ENCODE data around the gene CELA1. TPM values are rescaled to one million over a fixed set of nuclear protein-coding genes. Genes with fewer than 3 reads are reported as not detected.

The CELA1 gene
- not detected in 2 replicates for total RNA-seq (2014; rRNA removed)
- polyA plus RNA-seq (2012) = not detected

DNA sequence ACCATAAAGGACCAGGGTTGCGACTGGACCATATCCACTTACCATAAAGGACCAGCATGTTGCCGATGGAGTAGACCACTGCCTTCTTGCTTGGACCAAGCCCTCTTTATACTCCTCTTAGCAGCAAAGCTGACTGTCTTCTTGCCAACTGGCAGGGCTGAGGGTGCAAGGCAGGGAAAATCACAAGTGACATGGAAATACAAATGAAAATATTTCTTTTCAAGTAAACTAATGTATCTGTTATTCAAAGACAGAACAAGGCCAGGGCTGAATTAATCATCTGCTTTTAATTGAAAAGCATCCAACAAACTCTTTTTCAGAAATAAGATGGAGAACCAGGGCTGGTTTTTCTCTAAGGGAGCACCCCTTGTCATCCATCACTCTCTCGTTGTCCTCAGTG, at the start of gene CELA1:
CELA1 (minus strand) TSS at position 99 of the 400 bp plus-strand sequence; CDS start at position 58, 41 bp downstream.
- DNase-seq (ENCODE audit: low read depth) = no peak

DNA sequence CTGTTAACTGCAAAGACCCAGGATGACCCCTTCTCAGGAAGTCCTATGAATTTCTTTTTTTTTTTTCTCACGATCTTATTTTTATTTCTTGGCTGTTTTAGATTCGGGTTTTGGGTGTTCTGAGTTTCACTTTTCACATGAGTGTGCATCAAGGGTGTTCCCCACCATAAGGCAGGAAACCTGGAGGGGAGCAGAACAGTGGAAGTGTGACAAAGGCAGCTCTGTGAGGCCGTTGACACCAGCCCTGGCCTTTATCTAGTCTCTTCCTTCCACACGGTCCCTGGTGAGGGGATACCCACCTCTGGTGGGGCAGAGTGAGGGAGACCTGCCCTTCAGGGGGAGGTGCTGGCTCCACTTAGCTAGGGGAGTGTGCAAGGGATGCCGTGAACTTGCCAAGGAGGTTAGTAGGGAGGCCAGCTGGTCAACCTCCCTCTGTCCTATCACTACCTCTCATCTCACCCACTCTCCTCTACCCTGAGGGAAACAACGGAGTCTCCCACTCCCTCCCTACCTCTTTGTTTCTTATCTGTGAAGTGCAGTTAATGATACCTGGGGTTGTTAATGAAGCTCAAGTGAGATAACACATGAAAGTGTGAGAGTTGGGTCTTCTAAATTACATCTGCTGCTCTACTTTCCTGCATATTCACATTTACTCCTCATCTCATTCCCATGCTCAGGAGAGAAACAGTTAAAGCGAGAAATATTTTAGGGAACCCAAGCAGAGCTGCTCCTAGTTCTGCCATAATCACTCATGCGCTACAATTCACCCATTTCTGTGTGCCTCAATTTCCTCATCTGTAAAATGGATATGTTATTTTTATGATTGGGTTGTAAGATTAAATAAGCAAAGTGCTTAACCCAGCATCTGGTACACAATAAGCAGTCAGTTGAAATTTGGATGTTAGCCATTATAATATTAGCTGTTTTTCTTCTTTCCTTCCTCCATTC, 49.1 kb upstream of the CELA1 start:
- DNase-seq (ENCODE audit: low read depth) = no peak

- peak; percentile 74 for DNase-seq (ENCODE audit: low read depth)
These were observed 47.4 kb upstream of the CELA1 start for GRCh38 chr12:51393676-51394545.

- DNase-seq (ENCODE audit: low read depth) = no peak
These were observed 46.2 kb upstream of the CELA1 start for GRCh38 chr12:51392556-51393237.

DNA sequence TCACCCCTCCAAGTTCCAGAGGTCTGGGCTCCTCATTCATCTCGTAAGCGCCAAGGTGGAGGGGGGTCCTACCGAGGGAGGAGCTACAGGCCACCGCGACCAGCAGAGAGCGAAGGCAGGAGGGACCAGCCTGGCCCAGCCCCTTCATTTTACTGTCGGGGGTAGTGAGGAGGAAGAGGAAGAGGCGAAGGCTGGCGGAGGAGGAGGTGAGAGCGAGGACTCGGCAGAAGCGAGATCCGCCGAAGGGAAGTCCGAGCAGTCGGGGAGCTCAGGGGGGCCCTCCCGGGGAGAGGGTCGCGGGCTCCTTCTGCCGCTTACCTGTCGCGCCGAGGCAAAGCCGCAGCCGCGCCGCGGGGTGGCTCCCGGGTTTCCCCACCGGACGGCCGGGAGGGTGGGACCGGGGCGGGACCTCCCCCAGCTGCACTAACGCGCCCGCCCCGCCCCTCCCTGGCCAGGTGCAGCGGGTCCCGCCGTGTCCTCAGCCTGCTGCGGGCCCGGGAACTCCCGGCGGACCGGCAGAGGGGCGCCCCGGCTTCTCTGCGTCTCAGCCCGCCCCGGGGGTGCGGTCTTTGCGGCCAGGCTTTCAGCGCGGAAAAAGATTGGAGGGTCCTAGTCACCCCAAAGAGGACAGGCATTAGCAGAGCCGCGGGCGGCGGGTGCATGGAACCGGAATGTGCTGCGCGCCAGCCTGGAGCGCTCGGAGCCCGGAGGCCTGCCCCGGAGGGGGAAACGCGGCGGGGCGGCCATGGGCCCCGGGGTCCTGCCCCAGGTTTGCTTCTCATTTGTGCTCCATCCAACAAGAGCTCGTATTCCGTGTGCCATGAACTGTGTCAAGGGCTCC, 45.0 kb upstream of the CELA1 start, which contains the start of gene GALNT6:
GALNT6 (minus strand) TSS at position 124 of the 841 bp plus-strand sequence. CDS start 11,625 bp downstream, outside the sequence.
- DNase-seq (ENCODE audit: low read depth) = no peak

DNA sequence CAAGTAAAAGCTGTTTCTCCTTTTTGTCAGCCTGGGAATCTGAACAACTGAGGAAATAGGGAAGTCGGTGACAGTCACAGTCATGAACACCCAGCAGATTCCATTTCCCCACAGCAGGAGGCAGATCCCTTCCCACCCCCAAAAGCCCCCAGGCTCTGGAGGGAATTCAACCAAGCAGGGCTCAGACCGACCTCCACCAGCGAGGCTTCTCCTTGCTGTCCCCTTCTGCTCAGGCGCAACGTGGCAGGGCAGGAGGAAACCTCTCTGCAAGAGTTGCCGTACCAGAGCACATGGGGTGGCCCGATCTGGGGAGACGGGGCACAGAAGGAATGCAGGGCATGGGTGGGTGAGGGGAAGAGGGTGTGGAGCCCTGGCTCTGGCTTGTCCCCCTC, 44.4 kb upstream of the CELA1 start:
- no peak for DNase-seq (ENCODE audit: low read depth)

DNA sequence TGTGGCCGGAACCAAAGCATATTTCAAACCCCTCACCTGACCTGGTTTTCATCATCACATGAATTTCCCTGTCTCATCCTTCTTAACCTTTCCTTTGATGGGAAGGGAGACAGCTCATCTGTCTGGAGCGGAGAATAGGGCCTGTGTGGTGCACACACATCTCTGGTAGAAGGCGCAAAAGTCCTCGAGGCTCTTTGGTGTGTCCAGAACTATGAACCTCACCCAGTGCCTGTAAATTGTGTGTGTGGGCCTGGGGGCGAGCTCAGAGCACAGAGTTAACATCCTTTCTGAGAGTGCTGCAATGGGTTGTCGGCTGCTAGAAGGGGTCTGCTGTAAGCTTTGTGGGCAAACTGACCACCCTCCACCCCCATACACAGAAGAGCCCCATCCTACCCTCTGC, 44.0 kb upstream of the CELA1 start:
- no peak for DNase-seq (ENCODE audit: low read depth)

- DNase-seq (ENCODE audit: low read depth) = peak; percentile 46
These were observed 43.0 kb upstream of the CELA1 start for GRCh38 chr12:51389302-51389999.

DNA sequence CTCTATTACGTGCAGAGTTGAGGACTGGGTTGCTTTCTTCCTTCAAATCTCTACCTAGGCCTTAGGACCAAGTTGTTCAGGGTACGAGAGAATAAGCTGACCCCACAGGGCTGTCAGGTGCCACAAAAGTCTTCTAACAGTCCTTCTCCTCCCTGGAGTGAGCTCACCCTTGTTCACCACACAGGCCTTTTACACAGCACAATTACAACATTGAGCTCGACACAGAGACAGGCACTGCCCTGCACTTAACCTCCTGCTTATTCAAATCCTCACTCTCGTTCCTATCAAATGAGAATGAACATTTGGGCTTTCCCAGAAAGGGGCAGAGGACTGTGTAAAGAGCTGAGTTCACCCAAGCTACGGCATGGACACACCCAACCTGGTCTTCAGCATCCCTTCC, 42.4 kb upstream of the CELA1 start:
- no peak for DNase-seq (ENCODE audit: low read depth)

DNA sequence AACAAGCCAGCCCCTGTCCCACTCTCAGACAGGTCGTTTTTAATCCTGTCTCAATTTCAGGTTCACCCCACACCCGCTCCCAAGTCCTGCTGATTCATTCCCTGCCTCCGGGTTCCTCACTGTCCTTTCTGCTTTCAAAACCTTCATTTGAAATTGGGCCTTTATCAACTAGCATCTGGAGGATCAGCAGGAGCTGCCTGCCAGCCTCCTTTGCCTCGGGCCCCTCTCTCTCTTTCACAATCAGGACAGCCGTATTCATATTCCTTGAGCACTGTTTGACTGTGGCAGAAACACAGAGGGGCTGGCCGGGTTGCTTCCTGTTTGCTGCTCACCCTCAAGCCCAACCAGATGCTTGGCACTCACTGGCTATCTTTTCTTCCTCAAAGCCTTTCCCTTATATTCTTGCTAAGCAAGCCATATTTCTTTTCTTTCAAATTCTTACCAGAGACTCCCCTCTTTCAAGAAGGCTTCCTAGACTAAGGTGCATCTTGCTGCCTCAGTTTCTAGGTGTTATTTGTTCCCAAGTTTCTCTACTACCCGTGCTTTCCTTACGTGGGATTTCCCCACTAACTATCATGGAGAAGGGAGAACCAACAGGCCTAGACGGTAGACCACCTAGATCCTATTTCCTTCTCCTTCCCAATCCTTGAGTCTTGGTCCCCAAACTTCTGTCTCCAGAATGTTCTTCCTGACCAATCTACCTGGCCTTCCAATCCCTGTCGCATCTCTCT, 41.8 kb upstream of the CELA1 start:
- DNase-seq (ENCODE audit: low read depth) = no peak

DNA sequence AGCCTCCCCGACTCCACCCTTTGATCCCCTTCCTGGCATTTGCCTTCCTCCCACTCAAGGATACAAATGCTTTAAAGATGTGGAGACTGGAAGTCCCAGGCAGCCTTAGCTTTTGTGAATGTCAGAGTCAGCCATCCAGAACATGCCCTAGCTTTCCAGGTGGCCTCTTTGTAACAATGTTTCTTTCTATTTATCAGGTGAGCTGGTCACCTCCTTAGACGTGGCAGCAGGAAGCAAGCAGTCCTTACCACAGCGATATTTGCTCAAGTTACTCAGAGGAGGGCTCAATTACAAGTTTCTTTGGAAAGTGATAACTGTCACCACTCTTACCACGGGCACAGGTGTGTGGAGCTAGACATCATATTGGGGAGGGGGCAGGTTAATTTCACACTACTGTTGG, 39.9 kb upstream of the CELA1 start:
- DNase-seq (ENCODE audit: low read depth) = no peak

DNA sequence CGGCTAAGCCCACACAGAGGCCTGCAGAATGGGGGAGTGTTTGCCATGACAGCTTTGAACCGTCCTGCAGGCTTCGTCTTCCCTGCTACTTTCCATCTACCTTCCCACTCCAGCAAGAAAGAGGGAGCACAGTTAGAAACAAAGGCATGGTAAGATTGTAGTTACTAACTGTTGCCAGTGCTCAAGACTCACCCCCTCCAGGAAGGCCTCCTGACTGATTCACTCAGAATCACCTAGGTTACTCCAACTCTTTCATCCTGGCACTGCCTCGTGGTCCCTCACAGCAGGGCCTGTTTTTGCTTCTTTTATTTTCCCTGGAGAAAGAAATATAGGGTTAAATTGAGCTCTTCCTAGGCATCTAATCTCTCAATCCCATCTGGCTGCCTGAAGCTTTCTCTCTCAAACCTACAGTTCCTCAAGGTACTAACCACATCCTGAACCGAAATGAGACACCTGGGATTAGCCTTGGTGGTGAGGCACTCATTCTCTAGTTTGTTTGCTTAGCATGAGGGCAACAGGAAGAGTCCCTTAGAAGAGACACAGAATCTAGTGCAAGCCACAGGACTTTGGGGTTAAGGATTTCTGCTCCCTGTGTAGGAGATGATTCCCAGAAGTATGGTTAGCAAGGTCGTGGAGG, 36.9 kb upstream of the CELA1 start:
- peak; percentile 54 for DNase-seq (ENCODE audit: low read depth)

- no peak for DNase-seq (ENCODE audit: low read depth)
These were observed 35.7 kb upstream of the CELA1 start for GRCh38 chr12:51382173-51382572.

DNA sequence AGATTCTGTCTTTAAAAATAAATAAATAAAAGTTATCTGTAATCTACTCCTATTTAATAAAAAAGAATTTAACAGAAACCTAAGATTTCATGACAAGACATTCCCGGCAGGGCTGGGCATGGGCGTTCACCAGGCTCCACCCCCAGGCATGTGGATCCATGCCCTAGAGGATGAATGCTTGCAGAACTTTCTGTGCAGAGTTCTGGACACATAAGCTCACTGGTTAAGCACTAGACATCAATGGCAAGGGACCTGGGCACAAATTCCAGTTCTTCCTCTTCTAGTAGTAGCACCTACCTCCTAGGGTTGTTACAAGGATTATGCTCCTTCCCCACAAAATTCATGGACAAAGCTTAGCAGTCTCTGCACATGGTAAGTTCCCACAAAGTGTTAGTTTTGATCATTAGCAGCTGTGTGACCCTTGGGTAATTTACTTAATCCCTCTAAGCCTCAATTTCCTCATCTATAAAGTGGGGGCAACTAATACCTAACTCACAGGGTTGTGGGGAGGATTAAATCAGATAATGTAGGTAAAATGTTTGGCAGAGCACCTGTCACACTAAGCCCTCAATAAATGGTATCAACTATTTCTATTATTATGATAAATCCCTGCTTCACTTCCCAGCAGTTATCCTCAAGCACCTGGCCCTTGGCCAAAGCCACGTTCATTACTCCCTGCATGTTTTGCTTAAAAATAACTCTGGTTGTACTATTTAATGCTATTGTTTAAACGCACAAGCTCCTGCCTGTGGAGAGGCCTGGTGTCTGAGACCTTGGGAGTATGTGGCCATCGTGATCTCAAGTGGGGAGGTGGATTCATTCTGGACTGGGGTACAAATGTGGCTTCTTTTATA, 35.0 kb upstream of the CELA1 start:
- no peak for DNase-seq (ENCODE audit: low read depth)

- no peak for DNase-seq (ENCODE audit: low read depth)
These were observed 33.1 kb upstream of the CELA1 start for GRCh38 chr12:51379571-51379970.

- no peak for DNase-seq (ENCODE audit: low read depth)
These were observed 32.3 kb upstream of the CELA1 start for GRCh38 chr12:51378749-51379148.

DNA sequence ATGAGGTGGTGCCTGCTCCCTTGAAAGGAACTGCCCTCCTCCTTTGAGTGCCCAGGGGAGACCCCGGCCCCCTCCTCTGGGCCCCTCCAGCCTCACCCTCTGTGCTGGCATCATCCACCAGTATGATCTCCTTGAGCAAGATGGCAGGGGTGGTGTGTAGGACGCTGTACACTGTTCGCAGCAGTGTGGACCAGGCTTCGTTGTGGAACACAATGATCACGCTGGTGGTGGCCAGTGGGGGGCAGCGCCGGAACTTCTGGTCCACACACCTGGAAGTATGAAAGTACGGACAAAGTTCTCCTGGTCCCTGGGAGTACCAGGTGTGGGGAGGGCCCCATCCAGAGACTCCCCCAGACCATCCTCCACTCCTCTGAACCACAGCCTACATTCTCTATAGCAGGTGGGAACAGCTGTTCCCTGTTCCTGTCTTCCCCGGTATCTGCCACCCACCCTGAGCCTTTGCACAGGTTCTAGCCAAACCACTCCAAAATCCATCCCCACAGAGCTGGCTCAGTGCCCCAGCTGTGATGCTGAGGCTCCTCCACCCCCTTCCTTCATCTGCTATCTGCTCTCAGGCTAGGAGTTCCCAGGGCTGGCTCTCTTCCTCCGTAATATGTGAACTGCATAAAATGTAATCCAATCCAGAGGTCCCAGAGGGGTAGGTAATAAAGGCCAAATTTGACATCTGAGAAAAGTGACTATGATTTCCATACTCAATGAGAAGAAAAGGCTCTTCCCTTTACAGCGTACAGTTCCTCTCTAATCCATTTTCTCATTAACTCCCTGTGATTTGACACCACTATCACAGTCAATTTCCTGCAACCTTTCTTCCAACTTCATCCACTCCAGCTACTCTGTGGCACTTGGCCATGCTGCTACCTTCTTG, 30.9 kb upstream of the CELA1 start:
- DNase-seq (ENCODE audit: low read depth) = no peak
